ENCODE measurements around the gene USP34.

- TF ChIP-seq ZNF274 (IDR thresholded peaks at IDR 0.05; ENCODE audit: low read depth, low read length), result no peak
- TF ChIP-seq YY1 (IDR thresholded peaks at IDR 0.05; ENCODE audit: insufficient read depth, insufficient read length), result no peak
- TF ChIP-seq SUZ12 (IDR thresholded peaks at IDR 0.05; ENCODE audit: extremely low read depth, insufficient read depth, insufficient read length), result no peak
Measured at GRCh38 chr2:61221819-61222218, 249.1 kb downstream of the USP34 start.

All from NT2/D1 (cell line).